ENCODE data around the gene PRDM15. TPM values are rescaled to one million over a fixed set of nuclear protein-coding genes. Genes with fewer than 3 reads are reported as not detected.

PRDM15 gene
- total RNA-seq, 4 donors from 2014 or later: 5.3 to 6.8 (median 5.8) TPM

DNA sequence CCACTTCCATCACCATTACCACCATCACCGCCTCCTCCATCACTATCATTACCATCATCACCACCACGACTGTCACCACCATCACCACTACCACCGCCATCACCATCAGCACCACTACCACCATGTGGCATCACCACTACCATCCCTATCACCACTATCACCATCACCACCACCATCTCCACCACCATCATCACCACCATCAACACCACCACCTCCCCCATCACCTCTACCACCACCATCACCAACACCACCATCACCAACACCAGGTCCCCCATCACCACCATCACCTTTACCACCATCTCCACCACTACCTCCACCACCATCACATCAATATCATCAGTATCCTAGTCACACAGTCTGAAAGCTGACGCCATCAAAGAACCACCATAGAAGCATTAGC is 72.4 kb downstream of the PRDM15 start:
- TF ChIP-seq, protein P1, sequence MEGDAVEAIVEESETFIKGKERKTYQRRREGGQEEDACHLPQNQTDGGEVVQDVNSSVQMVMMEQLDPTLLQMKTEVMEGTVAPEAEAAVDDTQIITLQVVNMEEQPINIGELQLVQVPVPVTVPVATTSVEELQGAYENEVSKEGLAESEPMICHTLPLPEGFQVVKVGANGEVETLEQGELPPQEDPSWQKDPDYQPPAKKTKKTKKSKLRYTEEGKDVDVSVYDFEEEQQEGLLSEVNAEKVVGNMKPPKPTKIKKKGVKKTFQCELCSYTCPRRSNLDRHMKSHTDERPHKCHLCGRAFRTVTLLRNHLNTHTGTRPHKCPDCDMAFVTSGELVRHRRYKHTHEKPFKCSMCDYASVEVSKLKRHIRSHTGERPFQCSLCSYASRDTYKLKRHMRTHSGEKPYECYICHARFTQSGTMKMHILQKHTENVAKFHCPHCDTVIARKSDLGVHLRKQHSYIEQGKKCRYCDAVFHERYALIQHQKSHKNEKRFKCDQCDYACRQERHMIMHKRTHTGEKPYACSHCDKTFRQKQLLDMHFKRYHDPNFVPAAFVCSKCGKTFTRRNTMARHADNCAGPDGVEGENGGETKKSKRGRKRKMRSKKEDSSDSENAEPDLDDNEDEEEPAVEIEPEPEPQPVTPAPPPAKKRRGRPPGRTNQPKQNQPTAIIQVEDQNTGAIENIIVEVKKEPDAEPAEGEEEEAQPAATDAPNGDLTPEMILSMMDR (IDR thresholded peaks at IDR 0.05; ENCODE audit: low read depth): no peak

DNA sequence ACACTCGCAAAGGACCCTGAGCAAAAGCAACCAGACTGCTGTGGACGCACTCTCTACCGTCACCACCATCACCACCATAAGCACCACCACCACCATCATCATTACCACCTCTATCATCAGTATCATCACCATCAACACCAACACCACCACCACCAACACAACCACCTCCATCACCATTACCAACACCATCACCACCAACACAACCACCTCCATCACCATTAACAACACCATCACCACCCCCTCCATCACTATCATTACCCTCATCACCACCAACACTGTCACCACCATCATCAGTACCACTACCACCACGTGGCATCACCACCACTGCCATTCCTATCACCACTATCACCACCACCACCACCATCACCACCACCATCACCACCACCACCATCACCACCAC is 73.5 kb downstream of the PRDM15 start:
- TF ChIP-seq, protein P1 (IDR thresholded peaks at IDR 0.05; ENCODE audit: low read depth): no peak

DNA sequence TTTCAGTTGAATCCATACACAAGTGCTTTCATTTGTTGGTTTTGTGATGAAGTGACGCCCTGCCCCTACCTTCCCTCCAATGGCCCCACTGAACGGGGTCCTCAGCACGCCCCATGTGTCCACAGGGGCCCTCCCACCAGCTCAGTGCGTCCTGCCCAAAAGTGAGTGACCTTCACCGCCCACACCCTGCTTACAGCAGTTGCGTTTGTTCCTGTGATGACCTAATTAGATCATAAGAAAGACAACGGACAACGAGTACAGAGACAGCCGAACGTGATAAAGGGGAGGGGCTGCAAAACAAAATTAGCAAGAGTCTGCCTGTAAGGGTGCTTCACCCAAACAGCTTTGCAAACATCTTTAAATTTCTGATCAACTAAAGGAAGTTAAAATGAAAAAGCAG is 74.1 kb downstream of the PRDM15 start:
- TF ChIP-seq, protein P1 (IDR thresholded peaks at IDR 0.05; ENCODE audit: low read depth): no peak

DNA sequence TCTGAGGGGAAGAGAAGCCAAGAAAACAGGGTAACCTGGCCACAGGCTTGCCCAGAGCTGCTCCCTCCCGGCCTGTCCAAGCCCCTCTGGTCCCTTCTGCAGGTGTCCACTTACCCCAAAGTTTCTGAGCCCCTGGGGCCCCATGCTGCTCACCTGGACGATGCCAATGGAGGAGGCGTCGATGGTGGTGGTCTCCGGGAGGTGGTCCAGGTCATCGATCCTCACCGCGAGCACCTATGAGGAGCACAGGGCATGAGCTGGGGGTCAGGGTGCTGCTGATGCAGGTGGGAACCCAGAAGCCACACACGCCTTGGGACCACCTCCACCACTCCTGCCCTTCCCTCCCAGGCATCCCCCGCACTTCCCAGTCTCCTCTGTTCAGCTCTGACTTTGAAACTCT is 74.8 kb downstream of the PRDM15 start:
- TF ChIP-seq, protein P1 (IDR thresholded peaks at IDR 0.05; ENCODE audit: low read depth): no peak

DNA sequence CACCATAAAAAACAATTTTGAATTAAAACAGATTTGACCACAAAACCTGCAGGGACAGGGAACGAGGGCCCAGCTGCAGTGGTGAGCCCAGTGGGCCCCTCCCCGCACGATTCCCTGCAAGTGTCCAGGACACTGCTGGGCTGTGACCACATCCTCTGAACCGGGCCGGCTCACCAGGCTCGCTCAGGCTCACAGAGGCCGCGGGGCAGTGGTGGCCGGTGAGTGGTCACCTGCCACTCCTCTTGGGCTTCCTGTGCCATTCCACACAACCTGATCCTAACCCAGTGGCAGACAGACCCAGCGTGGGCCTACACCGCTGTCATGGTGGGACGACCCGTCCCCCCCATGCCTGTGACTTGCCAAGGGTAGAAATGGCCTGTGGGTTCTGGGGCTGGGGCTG is 75.8 kb downstream of the PRDM15 start:
- TF ChIP-seq, protein P1 (IDR thresholded peaks at IDR 0.05; ENCODE audit: low read depth): no peak

DNA sequence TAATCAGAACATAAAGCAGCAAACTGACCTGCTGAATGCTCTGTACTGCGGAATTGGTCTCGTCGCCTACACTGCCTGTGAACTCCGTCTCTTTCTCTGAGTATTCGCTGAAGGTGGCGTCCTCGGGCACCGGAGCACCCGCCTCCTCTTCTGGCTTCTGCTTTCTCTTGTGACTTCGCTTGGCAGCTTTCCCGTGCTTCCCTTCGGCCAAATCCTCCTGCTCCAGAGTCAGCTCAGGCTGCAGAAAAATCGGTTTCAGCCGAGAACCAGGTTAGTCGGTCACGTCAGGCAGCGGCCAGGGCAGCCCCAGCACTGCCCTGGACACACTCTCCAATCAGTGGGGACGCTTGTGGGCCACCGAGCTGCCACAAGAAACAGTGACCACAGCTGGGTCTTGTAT is 76.5 kb downstream of the PRDM15 start:
- TF ChIP-seq, protein P1 (IDR thresholded peaks at IDR 0.05; ENCODE audit: low read depth): no peak

DNA sequence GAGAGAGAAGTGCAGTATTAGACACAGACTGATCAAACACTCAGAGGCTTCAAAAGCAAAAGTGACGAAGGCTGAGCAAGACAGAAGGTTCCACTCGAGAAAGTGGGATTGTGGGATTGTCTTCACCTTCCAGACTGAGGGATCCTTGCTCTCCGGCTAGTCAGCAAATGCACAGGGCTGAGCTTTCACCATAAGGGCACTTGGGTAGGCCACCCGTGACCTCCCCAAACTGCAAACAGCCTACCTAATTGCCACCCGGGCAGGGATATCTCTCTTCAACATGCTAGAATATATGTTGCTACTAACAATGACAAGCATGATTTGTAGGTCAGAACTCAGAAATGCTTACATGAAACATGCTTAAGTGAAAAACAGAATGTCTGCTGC is 77.0 kb downstream of the PRDM15 start:
- TF ChIP-seq, protein P1 (IDR thresholded peaks at IDR 0.05; ENCODE audit: low read depth): no peak

All from subcutaneous adipose tissue (tissue), 4 donors.